ENCODE measurements around the gene IQSEC3. TPM values are rescaled to one million over a fixed set of nuclear protein-coding genes. Genes with fewer than 3 reads are reported as not detected.
"Not testable (repeated sequence)": the region's sequence is repeated elsewhere in the genome, so short reads cannot be mapped to it uniquely, and the experiment has no call there.

Gene IQSEC3
- total and polyA plus RNA-seq, 2 of the 13 experiments (the other 11 are each of a cell fraction or from before 2014, with no cell fraction given) = not detected

DNA sequence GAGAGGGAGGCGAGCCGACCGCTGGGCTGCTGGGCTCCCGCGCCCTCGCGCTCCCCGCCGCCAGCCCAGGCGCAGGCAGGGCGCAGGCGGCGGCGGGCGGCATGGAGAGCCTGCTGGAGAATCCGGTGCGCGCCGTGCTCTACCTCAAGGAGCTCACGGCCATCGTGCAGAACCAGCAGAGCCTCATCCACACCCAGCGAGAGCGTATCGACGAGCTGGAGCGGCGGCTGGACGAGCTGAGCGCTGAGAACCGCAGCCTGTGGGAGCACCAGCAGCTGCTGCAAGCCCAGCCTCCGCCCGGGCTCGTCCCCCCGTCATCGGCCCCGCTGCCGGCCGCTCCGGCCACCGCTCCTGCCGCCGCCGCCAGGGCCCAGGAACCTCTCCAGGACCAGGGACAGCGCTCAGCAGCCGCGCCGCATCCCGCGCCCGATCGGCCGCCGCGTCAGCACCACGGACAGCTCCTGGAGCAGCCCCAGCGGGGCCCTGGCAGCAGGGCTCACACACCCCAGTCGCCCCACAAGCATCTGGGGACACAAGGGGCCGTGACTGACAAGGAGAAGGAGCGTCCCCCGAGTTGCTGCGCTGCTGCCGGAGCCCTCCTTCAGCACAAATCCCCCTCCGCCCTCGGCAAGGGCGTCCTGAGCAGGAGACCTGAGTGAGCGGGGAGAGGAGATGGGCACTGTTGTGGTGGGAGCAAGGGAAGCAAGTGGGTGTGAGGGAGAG lies 376 bp downstream of the IQSEC3 start (continued):
- TF ChIP-seq, protein P1, sequence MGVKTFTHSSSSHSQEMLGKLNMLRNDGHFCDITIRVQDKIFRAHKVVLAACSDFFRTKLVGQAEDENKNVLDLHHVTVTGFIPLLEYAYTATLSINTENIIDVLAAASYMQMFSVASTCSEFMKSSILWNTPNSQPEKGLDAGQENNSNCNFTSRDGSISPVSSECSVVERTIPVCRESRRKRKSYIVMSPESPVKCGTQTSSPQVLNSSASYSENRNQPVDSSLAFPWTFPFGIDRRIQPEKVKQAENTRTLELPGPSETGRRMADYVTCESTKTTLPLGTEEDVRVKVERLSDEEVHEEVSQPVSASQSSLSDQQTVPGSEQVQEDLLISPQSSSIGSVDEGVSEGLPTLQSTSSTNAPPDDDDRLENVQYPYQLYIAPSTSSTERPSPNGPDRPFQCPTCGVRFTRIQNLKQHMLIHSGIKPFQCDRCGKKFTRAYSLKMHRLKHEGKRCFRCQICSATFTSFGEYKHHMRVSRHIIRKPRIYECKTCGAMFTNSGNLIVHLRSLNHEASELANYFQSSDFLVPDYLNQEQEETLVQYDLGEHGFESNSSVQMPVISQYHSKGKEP (CRISPR knock-in tag; IDR thresholded peaks at IDR 0.05) = peak; percentile 80; the same call in 1 of the 2 replicates
- TF ChIP-seq ZSCAN9 (CRISPR knock-in tag; IDR thresholded peaks at IDR 0.05; ENCODE audit: borderline replicate concordance) = peak; percentile 93
- peak; percentile 98 for TF ChIP-seq KLF6 (CRISPR knock-in tag; IDR thresholded peaks at IDR 0.05)
- TF ChIP-seq, protein P2, sequence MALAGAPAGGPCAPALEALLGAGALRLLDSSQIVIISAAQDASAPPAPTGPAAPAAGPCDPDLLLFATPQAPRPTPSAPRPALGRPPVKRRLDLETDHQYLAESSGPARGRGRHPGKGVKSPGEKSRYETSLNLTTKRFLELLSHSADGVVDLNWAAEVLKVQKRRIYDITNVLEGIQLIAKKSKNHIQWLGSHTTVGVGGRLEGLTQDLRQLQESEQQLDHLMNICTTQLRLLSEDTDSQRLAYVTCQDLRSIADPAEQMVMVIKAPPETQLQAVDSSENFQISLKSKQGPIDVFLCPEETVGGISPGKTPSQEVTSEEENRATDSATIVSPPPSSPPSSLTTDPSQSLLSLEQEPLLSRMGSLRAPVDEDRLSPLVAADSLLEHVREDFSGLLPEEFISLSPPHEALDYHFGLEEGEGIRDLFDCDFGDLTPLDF (CRISPR knock-in tag; IDR thresholded peaks at IDR 0.05) = peak; percentile 77
- peak; percentile 51; the same call in 1 of the 2 replicates for TF ChIP-seq ZNF205 (CRISPR knock-in tag; IDR thresholded peaks at IDR 0.05)
- peak; percentile 31; the same call in 1 of the 2 replicates for TF ChIP-seq FOXA3 (CRISPR knock-in tag; IDR thresholded peaks at IDR 0.05)
- peak; percentile 96 for TF ChIP-seq SALL2 (CRISPR knock-in tag; IDR thresholded peaks at IDR 0.05)
- peak; percentile 40; the same call in 1 of the 2 replicates for TF ChIP-seq MIXL1 (CRISPR knock-in tag; IDR thresholded peaks at IDR 0.05)
- peak; percentile 64; the same call in 1 of the 2 replicates for TF ChIP-seq DR1 (CRISPR knock-in tag; IDR thresholded peaks at IDR 0.05)
- TF ChIP-seq, protein P3, sequence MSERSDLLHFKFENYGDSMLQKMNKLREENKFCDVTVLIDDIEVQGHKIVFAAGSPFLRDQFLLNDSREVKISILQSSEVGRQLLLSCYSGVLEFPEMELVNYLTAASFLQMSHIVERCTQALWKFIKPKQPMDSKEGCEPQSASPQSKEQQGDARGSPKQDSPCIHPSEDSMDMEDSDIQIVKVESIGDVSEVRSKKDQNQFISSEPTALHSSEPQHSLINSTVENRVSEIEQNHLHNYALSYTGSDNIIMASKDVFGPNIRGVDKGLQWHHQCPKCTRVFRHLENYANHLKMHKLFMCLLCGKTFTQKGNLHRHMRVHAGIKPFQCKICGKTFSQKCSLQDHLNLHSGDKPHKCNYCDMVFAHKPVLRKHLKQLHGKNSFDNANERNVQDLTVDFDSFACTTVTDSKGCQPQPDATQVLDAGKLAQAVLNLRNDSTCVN (CRISPR knock-in tag; IDR thresholded peaks at IDR 0.05; ENCODE audit: borderline replicate concordance) = peak; percentile 88; the same call in 1 of the 2 replicates
- TF ChIP-seq, protein P4, sequence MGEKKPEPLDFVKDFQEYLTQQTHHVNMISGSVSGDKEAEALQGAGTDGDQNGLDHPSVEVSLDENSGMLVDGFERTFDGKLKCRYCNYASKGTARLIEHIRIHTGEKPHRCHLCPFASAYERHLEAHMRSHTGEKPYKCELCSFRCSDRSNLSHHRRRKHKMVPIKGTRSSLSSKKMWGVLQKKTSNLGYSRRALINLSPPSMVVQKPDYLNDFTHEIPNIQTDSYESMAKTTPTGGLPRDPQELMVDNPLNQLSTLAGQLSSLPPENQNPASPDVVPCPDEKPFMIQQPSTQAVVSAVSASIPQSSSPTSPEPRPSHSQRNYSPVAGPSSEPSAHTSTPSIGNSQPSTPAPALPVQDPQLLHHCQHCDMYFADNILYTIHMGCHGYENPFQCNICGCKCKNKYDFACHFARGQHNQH (CRISPR knock-in tag; IDR thresholded peaks at IDR 0.05) = peak; percentile 79; the same call in 1 of the 2 replicates
- TF ChIP-seq, protein P5, sequence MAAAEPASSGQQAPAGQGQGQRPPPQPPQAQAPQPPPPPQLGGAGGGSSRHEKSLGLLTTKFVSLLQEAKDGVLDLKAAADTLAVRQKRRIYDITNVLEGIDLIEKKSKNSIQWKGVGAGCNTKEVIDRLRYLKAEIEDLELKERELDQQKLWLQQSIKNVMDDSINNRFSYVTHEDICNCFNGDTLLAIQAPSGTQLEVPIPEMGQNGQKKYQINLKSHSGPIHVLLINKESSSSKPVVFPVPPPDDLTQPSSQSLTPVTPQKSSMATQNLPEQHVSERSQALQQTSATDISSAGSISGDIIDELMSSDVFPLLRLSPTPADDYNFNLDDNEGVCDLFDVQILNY (CRISPR knock-in tag; conservative IDR thresholded peaks at IDR 0.05) = 0 out of 2 replicates have a peak, but pooled peaks have one; percentile 23
- TF ChIP-seq ZNF256 (CRISPR knock-in tag; conservative IDR thresholded peaks at IDR 0.05) = peak; percentile 60; the same call in 1 of the 2 replicates
- peak; percentile 42; the same call in 1 of the 2 replicates for TF ChIP-seq FOXK1 (CRISPR knock-in tag; IDR thresholded peaks at IDR 0.05; ENCODE audit: borderline replicate concordance, low read depth)
- 0 out of 2 replicates have a peak, but pooled peaks have one; percentile 45 for TF ChIP-seq PPARG (CRISPR knock-in tag; conservative IDR thresholded peaks at IDR 0.05)
- peak; percentile 86 for TF ChIP-seq ZNF160 (CRISPR knock-in tag; IDR thresholded peaks at IDR 0.05)

DNA sequence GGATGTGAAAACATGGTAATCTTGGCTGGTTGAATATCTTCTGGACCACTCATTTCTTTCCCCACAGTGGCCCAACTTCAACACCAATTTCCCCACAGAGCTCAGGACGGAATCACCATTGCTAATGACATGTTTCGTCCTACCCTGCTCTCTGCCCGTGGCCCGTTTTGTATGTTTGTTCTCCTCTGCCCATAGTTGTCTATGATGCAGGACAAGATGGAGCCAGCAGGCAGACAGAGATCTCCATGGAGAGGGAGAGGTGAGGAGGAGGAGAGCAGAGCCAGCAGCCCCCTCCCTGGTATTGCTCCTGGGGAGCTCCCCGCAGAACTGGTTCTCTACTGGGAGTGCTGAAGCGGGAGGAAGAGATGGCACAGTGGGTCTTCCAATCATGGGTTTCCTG lies 3.1 kb downstream of the IQSEC3 start:
- H3K27ac ChIP-seq (ENCODE audit: extremely low read length, insufficient read depth, low read length); H2AFZ ChIP-seq (ENCODE audit: low read length); ATAC-seq; H3K9ac ChIP-seq (ENCODE audit: insufficient read depth, low read depth, low read length); H3K79me2 ChIP-seq (ENCODE audit: insufficient read depth, low read length); DNase-seq (ENCODE audit: low spot score); in situ Hi-C loops (cut with HindIII; ENCODE audit: extremely low pct_ligation_motif_present, low pct_unique_long_range_greater_than_20kb); H3K27me3 ChIP-seq (ENCODE audit: control insufficient read depth in 1 of 2, insufficient read depth in 2 of 2, low read length in 2 of 2); H3K36me3 ChIP-seq (replicated peaks in 1 of 2; ENCODE audit: control insufficient read depth in 1 of 2, insufficient read depth in 2 of 2, low read length in 2 of 2); H3K4me2 ChIP-seq (ENCODE audit: low read depth, low read length); H4K20me1 ChIP-seq (ENCODE audit: insufficient read depth, low read length); H3K4me1 ChIP-seq (ENCODE audit: insufficient read depth, low read length); CTCF ChIA-PET (ENCODE audit: low intra/inter-chr PET ratio, low total read pairs); POLR2A ChIA-PET; intact Hi-C loops (cut with micrococcal nuclease; ENCODE audit: unreplicated experiment); BruUV-seq (replicated peaks); H3K9me3 ChIP-seq (ENCODE audit: low read length); FAIRE-seq; H3K4me3 ChIP-seq (replicated peaks in 1 of 3; ENCODE audit: insufficient read depth in 1 of 3, low read depth in 2 of 3, low read length in 3 of 3): not testable (repeated sequence)
- WGBS (ENCODE audit: low lambda C conversion rate) = 0% methylated on average over 6 of the region's 6 CpGs
